HG02763 (cell line): ENCODE data around the gene ISG15.
"Not testable (repeated sequence)": the region's sequence is repeated elsewhere in the genome, so short reads cannot be mapped to it uniquely, and the experiment has no call there.

Experiments
- ATAC-seq: cut with Tn5 transposase; IDR thresholded peaks from one replicate; pipeline ENCODE4 v1.9.1; 2021; ENCODE audit warnings: mild to moderate bottlenecking, moderate library complexity; ENCODE audit not compliant: unreplicated experiment

ISG15 gene

DNA sequence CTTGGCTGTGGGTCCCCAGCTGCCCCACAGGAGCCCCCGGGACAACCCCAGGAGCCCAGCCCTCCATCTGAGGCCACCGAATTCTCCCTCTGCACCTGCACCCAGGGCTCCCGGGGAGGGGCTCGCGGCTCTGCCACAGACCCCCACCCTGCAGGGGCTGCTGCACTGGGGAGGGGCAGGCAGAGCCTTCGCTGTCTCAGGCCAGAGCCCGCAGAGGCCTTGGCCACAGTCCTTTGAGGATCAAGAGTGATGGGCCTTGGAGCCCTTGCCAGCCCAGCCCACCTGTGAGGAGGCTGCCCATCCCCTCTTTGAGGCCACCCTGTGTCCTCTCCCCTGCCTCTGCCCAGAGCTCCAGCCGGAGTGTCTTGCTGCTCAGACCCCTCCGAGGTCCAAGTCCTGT, 37.9 kb upstream of the ISG15 start:
- no peak for ATAC-seq

DNA sequence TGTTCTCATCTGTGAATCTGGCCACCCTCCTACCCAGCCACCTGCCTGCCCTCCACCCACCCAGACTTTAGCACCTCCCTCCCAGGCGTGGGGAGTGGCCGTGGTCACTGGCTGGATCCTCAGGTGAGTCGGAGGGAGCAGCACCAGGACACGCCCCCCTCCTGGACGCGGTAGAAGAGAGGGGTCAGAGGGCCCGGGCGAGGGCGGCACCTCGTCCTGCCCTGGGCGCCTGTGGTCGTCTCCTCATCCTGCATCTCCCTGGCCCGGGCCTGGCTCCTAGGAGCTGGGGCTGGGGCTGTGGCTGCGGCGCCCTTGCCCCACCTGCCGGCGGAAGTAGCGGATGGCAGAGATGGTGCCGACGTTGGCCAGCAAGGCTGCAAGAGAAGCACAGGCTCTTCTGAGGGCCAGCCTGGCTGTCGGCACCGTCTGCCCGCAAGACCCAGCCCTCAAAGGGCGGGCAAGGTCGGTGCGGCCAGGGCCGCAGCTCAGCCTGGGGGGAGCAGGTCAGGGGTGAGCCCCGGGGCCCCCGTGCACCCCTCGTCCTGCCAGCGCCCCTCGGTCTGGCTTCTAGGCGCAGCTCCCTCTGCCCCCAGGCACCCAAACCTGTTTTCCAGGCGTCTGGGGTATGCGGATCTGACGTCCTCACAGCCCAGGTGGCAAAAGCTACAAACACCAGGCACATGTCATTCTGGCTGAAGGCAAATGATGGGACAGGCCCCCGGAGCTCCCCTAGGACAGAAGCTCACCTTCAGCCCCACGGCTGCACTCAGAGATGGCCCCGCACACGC, 37.2 kb upstream of the ISG15 start:
- ATAC-seq, result no peak

DNA sequence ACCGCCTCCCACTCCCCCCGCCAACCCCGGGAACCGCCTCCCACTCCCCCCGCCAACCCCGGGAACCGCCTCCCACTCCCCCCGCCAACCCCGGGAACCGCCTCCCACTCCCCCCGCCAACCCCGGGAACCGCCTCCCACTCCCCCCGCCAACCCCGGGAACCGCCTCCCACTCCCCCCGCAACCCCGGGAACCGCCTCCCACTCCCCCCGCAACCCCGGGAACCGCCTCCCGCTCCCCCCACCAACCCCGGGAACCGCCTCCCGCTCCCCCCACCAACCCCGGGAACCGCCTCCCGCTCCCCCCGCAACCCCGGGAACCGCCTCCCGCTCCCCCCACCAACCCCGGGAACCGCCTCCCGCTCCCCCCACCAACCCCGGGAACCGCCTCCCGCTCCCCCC, 36.5 kb upstream of the ISG15 start:
- ATAC-seq, result not testable (repeated sequence)

DNA sequence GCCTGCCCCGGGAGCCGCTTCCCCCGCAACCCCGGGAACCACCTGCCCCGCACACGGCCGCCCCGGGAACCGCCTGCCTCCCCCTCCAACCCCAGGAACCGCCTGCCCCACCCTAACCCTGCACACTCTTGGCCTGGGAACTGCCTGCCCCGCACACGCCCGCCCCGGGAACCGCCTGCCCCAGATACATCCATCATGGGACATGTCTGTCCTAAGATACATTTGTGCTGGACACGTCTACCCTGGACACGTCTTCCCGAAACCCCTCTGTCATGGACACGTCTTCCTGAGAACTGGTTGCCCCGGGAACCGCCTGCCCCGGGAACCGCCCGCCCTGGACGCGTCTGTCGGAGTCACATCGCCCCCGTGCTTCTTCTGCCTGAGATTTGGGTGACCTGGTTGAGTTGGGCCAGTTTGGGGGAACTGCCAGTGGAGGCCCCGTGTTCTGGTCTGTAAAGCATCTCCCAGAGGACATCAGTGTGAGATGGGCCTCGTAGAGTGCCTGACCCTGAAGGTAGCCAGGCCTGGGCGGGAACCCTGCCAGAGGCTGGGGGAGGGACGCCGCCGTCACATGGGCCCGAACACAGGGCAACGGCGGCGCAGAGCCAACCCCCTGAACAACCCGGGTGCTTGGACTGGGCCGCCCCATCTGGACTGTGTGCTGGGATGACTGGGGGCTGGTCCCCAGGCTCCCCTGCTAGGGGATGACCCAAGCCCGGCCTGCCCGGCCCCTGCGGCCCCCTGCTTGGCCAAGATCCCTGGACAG, 35.0 kb upstream of the ISG15 start:
- ATAC-seq, result no peak

DNA sequence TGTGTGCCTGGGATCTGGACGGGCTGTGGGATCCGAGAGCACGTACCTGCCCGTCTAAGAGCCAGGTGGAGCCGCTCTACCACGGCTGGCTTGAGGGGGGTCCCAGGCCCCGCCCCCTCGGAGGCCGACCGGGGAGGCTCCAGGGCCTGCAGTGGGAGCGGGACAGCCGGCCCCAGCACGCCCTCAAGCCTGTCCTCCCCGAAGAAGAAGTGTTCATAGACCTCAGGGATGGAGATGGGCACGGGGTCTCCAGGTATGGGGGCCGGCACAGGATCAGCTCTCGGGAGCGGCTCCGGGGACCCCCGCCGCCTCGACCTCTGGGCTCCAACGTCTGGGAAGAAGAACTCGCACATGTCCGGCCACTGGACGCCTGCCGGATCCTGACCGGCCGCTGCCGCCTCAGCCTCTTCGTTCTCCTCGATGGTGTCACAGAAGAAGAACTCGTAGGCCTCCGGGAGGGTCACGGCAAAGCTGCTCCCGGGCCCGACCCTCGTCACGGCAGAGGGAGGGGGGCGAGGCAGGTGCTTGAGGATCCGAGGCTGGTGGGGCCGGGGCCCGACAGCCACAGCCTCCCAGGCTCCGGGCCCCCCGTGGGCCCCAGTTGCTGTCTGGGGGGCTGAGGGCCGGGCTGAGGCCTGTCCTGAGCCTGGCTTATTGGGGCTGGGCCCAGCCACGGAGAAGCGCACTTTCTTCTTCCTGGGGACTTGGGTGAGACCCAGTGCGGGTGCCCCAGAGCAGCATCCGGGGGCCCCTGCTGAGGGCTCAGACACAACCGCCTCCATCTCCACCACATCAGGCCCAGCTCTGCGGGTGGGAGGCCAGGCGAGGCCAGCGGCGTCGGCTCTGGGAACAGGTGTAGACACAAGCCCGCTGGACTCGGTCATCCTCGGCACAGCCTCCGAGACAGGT, 34.2 kb upstream of the ISG15 start:
- ATAC-seq, result no peak

DNA sequence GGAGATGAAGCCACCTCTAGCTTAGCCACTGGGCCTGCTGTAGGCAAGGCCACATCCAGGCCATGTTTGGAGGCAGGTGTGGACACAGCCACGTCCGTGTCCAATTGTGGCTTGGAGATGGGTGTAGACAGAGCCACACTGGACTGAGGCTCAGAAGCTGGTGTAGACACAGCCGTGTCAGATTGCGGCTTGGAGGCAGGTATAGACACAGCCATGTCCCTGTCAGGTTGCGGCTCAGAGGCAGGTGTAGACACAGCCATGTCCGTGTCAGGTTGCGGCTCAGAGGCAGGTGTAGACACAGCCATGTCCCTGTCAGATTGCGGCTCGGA, 33.6 kb upstream of the ISG15 start:
- no peak for ATAC-seq

DNA sequence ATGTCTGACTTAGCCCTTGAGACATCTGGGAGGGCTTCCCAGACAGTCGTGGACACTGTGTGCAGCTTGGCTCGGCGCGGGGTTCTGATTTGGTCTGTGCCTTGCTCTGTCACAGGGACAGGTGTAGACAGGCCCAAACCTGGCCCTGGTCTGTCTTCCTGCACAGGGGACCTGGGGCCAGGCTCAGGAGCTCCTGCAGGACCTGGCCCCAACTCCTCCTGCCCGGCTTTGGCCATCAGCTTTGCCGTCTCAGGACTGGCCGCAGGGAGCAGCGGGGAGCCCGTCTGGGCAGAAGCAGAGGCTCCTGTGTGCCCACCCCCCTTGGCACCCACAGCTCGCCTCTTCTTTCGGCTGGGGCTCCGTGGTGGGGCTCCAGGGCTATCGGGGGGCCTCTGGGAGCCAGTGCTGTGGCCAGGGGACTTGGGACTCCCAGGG, 33.1 kb upstream of the ISG15 start:
- no peak for ATAC-seq

DNA sequence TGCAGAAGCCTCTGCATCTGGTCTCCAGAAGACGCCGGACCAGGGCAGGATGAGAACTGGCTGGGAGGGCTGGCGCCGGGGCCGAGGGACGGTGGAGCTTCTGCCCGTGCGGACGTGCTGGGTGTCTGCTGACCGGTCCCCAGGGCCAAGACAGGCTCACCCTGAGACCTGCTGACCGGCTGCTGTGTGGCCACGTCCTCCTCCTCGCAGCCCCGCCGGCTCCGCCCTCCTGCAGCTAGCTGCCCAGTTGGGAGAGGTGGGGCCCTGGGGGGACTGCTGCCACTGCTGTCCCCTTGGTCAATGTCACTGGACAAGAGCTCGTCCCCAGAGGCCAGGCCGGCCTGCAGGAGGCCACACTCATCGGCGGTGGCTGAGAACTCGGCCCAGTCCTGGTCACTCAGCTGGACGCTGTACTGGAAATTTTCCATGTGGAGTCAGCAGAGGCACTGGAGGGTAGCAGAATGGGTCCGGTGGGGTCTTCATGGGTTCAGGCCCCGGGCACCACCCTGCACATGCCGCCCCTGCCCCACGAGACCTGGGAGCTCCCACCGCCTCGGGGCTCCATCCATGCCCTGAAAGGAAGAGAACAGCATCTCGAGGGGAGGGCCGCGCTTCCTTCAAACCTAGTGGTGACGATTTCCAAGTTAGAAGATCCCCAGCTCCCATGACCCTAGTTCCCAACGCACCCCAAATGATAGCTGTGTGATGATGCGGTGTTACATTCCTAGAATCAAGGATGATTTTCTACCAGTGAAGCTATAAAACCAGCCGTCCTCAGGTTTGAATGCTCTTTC, 32.5 kb upstream of the ISG15 start:
- ATAC-seq, result no peak

DNA sequence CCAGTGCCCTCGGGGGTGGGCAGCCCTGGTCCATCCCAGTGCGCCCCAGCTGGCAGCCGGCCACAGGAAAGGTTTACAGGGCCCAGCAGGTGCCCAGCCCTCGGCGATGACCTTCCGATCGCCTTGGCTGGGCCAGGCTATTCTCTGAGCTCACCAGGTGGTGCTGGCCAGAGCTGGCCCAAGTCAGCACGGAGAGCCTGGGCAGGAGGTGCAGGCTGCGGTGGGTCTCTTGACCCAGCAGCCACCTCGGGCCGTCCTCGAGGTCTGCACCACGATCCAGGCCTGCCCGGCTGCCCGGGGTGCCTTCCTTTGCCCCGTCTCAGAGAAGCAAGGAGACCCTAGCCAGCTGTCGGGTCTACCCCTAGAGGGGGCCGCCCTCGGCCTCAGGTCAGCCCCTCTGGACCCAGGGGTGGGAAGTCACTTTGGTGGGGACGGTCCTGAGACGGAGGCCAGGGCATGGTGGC, 31.8 kb upstream of the ISG15 start:
- ATAC-seq, result no peak

DNA sequence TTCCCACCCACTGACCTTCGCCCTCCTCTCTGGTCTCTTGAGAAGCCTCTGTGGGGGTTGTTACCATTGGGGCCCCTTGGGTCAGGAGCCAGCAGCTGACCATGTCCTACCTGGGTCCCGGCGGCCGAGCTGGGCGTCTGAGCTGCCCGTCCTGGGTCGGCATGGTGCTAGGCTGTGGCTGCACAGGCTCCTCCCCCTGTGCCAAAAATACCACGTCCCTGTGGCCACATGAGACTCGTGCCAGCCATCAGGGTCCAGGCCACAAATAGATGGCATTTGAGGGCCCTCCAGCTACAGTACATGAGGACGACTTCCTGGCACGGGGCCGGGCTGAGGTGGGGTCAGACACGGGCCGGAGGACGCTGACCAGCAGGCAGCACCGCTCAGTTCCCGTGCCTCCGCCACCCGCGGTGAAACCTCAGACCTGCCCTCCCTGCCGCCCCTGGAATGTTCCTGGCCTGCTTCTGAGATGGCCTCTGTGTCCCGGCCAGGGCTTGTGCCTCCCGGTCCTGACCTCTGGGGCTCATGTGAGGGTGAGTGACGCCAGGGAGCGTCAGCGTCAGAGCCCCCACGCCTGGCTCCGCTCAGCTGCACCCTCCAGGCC, 31.2 kb upstream of the ISG15 start, which contains the start of gene PERM1:
TSS of gene PERM1 (minus strand) at position 139 of the 604 bp plus-strand sequence. CDS start 1,064 bp downstream, outside the sequence.
- ATAC-seq, result no peak

DNA sequence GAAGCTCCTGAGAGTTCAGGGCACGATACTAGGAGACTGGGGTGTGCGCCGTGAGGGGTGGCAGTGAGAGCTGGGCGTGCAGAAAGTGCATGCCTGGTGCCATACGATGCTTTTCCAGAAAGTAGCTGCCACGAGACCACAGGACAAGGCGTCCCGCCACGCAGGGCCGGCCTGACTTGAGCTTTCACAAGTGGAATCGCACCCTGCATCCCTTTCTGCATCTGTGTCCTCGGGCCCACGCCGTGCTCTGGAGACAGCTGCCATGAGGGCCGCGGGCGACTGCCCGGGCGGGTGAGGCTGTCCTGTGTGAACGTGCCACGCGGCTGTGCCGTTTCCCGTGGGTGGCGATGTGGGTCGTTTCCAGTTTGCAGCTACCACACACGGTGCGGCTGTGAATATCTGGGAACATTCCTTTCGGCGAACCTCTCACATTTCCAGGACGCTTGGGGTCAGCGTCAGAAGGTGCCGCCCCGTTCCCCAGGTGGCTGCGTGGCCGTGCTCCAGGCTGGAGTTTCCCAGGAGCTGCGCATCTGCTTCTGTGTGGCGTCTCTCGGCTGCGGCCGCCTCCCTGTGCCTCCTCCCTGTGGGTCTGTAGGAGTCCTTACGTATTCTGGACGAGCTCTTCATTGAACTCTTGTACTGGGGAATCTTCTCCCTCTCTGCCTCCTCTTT, 30.4 kb upstream of the ISG15 start:
- ATAC-seq, result no peak

DNA sequence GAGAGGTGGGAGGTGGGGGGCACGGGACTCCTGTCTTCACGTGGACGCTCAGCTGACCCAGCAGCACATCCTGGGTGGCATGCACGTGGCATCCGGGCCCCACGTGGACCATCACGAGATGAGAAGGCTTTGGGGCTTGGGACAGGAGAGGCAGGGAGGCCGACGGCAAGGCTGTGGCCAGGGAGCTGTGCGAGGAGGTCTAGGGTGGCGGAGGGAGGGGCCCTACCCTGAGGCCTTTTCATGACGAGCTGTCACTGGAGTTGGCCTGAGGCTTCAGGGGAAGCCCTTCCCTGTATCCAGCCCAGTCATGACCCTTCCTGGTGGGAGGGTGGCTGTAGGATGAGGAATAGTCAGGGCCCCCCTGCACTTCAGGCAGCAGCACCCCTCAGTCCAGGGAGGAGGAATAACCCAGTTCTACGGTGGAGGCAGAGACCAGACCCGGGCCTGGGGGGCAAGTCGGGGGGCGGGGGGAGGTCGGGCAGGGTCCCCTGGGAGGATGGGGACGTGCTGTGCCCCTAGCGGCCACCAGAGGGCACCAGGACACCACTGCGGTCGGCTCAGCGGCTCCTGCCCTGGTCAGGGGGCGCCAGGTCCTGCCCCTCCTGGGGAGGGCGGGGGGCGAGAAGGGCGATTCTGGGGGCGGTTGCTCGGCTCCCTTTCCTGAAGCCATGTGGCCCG, 29.4 kb upstream of the ISG15 start:
- ATAC-seq, result no peak

DNA sequence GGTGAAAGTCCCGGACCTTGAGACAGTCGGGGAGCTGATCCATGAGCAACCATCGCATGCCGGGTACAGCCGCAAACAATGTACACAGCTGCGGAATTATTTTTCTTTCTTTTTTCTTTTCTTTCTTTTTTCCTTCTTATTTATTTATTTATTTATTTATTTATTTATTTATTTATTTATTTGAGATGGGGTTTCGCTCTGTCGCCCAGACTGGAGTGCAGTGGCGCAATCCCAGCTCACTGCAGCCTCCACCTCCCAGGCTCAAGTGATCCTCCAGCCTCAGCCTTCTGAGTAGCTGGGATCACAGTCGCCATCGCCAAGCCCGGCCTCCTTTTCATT, 28.9 kb upstream of the ISG15 start:
- ATAC-seq, result no peak

DNA sequence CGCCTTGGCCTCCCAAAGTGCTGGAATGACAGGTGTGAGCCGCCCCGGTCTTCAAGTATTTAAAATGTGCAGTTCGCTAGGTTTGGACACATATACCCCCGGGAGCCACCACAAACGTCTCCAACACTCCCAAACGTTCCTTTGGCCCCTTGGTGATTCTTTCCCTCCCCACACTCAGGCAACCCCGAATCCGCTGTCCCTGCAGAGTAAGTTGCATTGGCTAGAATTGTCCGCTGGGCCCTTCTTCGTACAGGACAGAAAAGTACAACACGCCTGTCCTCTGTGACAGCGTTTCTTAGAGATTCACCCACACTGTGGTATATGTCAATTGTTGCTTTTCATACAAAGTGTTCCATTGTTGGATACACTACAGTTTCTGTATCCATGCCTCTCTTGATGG, 28.2 kb upstream of the ISG15 start:
- no peak for ATAC-seq

DNA sequence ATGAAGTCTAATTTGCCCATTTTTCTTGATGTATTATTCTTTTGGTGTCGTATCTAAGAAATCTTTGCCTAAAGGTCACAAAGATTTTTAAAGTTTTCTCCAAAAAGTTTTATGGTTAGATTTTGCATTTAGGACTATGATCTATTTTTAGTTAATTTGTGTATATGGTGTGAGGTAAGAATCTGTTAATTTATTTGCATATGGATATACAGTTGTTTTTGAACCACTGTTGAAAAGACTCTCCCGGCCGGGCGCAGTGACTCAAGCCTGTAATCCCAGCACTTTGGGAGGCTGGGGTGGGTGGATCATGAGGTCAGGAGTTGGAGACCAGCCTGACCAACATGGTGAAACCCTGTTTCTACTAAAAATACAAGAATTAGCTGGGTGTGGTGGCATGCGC, 25.2 kb upstream of the ISG15 start:
- ATAC-seq, result not testable (repeated sequence)

DNA sequence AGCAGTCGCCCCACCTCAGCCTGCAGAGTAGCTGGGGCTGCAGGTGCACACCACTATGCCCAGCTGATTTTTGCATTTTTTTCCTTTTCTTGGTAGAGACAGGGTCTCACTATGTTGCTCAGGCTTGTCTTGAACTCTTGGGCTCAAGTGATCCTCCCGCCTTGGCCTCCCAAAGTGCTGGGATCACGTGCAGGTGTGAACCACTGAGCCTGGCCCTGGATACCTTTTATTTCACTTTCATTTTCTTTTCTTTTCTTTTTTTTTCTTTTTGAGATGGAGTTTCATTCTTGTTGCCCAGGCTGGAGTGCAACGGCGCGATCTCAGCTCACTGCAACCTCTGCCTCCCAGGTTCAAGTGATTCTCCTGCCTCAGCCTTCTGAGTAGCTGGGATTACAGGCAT, 22.0 kb upstream of the ISG15 start:
- ATAC-seq, result not testable (repeated sequence)

DNA sequence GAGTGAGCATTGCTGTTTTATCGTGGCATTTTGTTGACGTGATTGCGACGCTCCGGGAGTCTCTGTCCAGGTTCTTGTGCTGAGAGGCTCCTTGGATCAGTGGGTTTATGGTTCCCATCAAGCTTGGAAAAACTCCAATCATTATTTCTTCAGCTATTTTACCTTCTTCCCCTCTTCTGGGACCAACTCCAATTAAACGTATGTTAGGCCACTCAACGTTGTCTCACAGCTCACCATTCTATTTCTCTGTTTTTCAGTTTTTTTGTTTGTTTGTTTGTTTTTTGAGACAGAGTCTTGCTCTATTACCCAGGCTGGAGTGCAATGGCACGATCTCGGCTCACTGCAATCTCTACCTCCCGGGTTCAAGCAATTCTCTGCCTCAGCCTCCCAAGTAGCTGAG, 21.4 kb upstream of the ISG15 start:
- ATAC-seq, result no peak

DNA sequence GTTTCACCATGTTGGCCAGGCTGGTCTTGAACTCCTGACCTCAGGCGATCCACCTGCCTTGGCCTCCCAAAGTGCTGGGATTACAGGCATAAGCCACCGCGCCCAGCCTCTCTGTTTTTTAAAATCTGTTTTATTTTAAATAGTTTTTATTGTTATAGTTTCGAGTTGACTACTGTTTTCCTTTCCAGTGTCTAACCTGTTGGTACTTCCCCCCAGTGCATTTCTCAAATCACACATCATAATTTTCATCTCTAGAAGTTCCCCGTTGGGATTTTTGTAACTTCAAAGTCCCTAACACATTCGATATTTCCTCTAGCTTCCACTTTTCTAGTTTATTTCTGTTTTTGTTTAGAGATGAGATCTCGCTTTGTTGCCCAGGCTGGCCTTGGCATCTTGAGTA, 20.9 kb upstream of the ISG15 start:
- ATAC-seq, result no peak

DNA sequence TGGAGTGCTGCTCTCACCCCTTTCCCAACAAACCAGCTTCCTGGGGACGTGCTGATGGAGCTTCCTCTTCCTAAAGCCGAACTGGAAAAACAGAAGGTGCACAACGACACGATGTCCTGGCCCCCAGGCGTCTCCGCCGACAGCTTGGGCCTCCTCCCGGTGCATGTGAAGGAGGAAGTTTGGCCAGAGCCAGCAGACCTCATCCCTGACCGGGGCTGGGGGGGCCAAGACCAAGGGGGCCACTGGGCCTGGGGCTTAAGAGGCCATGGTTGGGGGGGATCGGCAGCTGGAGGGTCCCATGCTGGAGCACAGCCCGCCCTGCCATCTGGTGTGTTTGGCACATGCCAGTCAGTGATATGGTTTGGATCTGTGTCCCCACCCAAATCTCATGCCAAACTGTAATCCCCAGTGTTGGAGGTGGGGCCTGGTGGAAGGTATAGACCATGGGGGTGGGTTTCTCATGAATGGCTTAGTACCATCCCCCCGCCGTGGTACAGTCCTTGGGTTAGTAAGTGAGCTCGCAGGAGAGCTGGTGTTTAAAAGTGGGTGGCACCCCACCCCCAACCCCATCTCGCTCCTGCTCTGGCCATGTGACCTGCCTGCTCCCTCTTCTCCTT, 19.8 kb upstream of the ISG15 start:
- no peak for ATAC-seq
